ENCODE measurements around the gene TOPAZ1. TPM values are rescaled to one million over a fixed set of nuclear protein-coding genes. Genes with fewer than 3 reads are reported as not detected.
A peak's percentile ranks its signal among the peaks of the same experiment; 100 is the strongest.

Gene TOPAZ1
- polyA plus RNA-seq, 3 donors, result not detected

- intact Hi-C loops (cut with micrococcal nuclease), result loop anchor here (10.0 kb wide), 2 partner anchors 185 to 435 kb away; partner anchors contain the start of genes KIAA1143 (in 1 of the 2) and KIF15 (in 1 of the 2)
- no peak overlapping the region for H3K9ac ChIP-seq (ENCODE audit: insufficient read depth, low read length, poor library complexity, severe bottlenecking)
- no peaks in the 10 kb centered on the region for H3K36me3 ChIP-seq (replicated peaks in 1 of 2; ENCODE audit: control insufficient read depth in 1 of 2, insufficient read depth in 2 of 2, low read length in 2 of 2)
- no peak for TF ChIP-seq CTCF (IDR thresholded peaks at IDR 0.05)
- no peaks in the 10 kb centered on the region for H3K36me3 Mint-ChIP-seq
- no peaks in the 10 kb centered on the region for H3K4me1 ChIP-seq (ENCODE audit: control insufficient read depth in 1 of 2, insufficient read depth in 2 of 2, low read length in 2 of 2)
- peaks cover 0 to 5% (median 0%) of the 10 kb centered on the region in 7 donors for H3K9me3 Mint-ChIP-seq
- no peaks in the 10 kb centered on the region for H3K9me3 ChIP-seq (replicated peaks in 1 of 2; ENCODE audit: control insufficient read depth in 1 of 2, insufficient read depth in 1 of 2, low read length in 2 of 2)
- peaks cover 0 to 6% (median 1%) of the 10 kb centered on the region in 3 donors for H3K27me3 Mint-ChIP-seq (ENCODE audit: low read depth in 3 of 3)
- no peaks in the 10 kb centered on the region for H3K79me2 ChIP-seq (ENCODE audit: insufficient read depth, low read length)
- no peaks in the 10 kb centered on the region for H3K27me3 ChIP-seq (ENCODE audit: control insufficient read depth in 2 of 2, insufficient read depth in 2 of 2, low read length in 2 of 2)
- peaks cover 4% of the 10 kb centered on the region for H3K4me1 Mint-ChIP-seq
- no peak overlapping the region for H3K27ac ChIP-seq (ENCODE audit: low read depth in 1 of 2, low read length in 2 of 2)
- no peaks in the 10 kb centered on the region for H4K20me1 ChIP-seq (ENCODE audit: insufficient read depth, low read length)
- no peak overlapping the region for H3K4me3 ChIP-seq (replicated peaks in 1 of 3; ENCODE audit: low read depth in 2 of 3, low read length in 3 of 3)
- peak in 1 of 3 donors; percentile 6 for DNase-seq
- no peak overlapping the region for H2AFZ ChIP-seq (ENCODE audit: insufficient read depth, low read depth, low read length, poor library complexity, severe bottlenecking)
- peak overlapping the region in 1 of 7 donors; percentile 27 for H3K27ac Mint-ChIP-seq
- no peak overlapping the region for H3K4me3 Mint-ChIP-seq
- H3K4me2 ChIP-seq (replicated peaks; ENCODE audit: extremely low read depth, low read length, poor library complexity, severe bottlenecking), result no peak overlapping the region
These were observed 88.3 kb downstream of the TOPAZ1 start for GRCh38 chr3:44329946-44330345.

GRCh38 chr3:44330444-44330843 is 88.8 kb downstream of the TOPAZ1 start:
- Histone ChIP-seq H2AFZ (ENCODE audit: insufficient read depth, low read depth, low read length, poor library complexity, severe bottlenecking) (no peak overlapping the region), H3K4me3 (replicated peaks in 1 of 3; ENCODE audit: low read depth in 2 of 3, low read length in 3 of 3) (no peak overlapping the region), H3K36me3 (replicated peaks in 1 of 2; ENCODE audit: control insufficient read depth in 1 of 2, insufficient read depth in 2 of 2, low read length in 2 of 2) (no peaks in the 10 kb centered on the region), H3K9me3 (replicated peaks in 1 of 2; ENCODE audit: control insufficient read depth in 1 of 2, insufficient read depth in 1 of 2, low read length in 2 of 2) (no peaks in the 10 kb centered on the region), H3K27me3 (ENCODE audit: control insufficient read depth in 2 of 2, insufficient read depth in 2 of 2, low read length in 2 of 2) (no peaks in the 10 kb centered on the region), H3K4me2 (replicated peaks; ENCODE audit: extremely low read depth, low read length, poor library complexity, severe bottlenecking) (no peak overlapping the region), H3K27ac (ENCODE audit: low read depth in 1 of 2, low read length in 2 of 2) (no peak overlapping the region), H3K9ac (ENCODE audit: insufficient read depth, low read length, poor library complexity, severe bottlenecking) (no peak overlapping the region), H3K4me1 (ENCODE audit: control insufficient read depth in 1 of 2, insufficient read depth in 2 of 2, low read length in 2 of 2) (no peaks in the 10 kb centered on the region), H3K79me2 (ENCODE audit: insufficient read depth, low read length) (no peaks in the 10 kb centered on the region), H4K20me1 (ENCODE audit: insufficient read depth, low read length) (no peaks in the 10 kb centered on the region)
- Mint-ChIP-seq H3K4me3 (no peak overlapping the region), H3K36me3 (no peaks in the 10 kb centered on the region), H3K27me3 (ENCODE audit: low read depth in 3 of 3) (peaks cover 0 to 6% (median under 1%) of the 10 kb centered on the region in 3 donors), H3K9me3 (peaks cover 0 to 5% (median 0%) of the 10 kb centered on the region in 7 donors), H3K27ac (peak overlapping the region in 1 of 7 donors; percentile 27), H3K4me1 (peaks cover 4% of the 10 kb centered on the region)
- WGBS (ENCODE audit: insufficient coverage), result 60% methylated on average over 1 of the region's 2 CpGs
- intact Hi-C loops (cut with micrococcal nuclease), result loop anchor here (10.0 kb wide), 2 partner anchors 184 to 434 kb away; partner anchors contain the start of genes KIAA1143 (in 1 of the 2) and KIF15 (in 1 of the 2)
- TF ChIP-seq CTCF (IDR thresholded peaks at IDR 0.05), result no peak
- DNase-seq, result no peak
